Erythroblast (primary cell): ENCODE measurements around the gene TRIM58.

ENCODE experiments used
- DNase-seq, 2 experiments: peaks; one replicate each; lab custom pipeline; 2025; lab: John Stamatoyannopoulos, UW
- GATA1 ChIP-seq: IDR thresholded peaks from 2 replicates; pipeline ENCODE4 v1.6.1; 2011; ENCODE audit warnings: low read depth, mild to moderate bottlenecking, control low read depth, low read length, moderate library complexity
- POLR2A ChIP-seq: IDR thresholded peaks from 2 replicates; pipeline ENCODE4 v1.6.1; 2011; ENCODE audit warnings: mild to moderate bottlenecking, low read length

TRIM58 gene

GRCh38 chr1:247849616-247850015 is 7.4 kb upstream of the TRIM58 start:
- no peak for TF ChIP-seq GATA1
- no peak for TF ChIP-seq POLR2A

GRCh38 chr1:247854899-247855545 is 2.0 kb upstream of the TRIM58 start:
- peak; percentile 94 to 97 for DNase-seq
- TF ChIP-seq GATA1 (peak; percentile 76), POLR2A (peak; percentile 81)

More at GRCh38 chr1:247849616-247850015, 7.4 kb upstream of the TRIM58 start:
- DNase-seq: no peak

- TF ChIP-seq GATA1: no peak
- peak; percentile 46 to 63 for DNase-seq
Measured at GRCh38 chr1:247855911-247856310, 1.1 kb upstream of the TRIM58 start.

DNA sequence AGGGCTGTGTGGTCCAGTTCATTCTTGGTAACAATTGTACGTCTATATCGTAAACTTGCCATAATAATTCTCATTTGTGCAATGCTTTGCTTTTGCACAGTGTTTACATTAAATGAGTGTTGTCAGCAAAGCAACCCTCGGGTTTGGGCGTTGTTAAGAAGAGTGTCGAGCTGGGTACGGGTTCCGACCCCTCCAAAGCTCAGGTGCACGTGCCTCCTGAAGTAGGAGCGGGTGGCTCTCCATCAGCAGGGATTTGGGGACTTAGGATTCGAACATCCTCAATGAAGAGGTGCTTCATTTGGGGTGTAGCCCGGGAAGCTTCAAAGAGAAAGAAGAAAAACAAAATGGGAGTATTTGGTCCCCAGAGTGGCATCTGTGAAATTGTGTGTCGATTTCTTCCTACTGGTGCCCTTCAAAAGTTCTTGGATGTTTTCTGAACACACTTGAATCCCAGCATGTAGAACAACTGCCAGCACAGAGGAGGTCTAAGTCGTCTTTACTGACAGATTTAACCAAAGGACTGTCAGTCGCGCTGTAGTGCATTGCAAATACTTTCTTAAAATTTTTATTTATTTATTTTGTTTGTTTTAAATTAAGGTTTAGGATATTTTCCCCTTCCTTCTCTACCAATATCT is 1.1 kb downstream of the TRIM58 start:
- peak in 1 of 2 experiments; percentile 68 for DNase-seq
- TF ChIP-seq GATA1 (no peak), POLR2A (no peak)

- no peak for DNase-seq
- TF ChIP-seq POLR2A (no peak), GATA1 (no peak)
Measured at GRCh38 chr1:247862756-247863155, 5.8 kb downstream of the TRIM58 start.

GRCh38 chr1:247864644-247865043 is 7.7 kb downstream of the TRIM58 start:
- TF ChIP-seq POLR2A (no peak), GATA1 (no peak)

GRCh38 chr1:247865416-247865815 is 8.4 kb downstream of the TRIM58 start:
- DNase-seq: no peak
- TF ChIP-seq GATA1: no peak
- TF ChIP-seq POLR2A: no peak

More at GRCh38 chr1:247864644-247865043, 7.7 kb downstream of the TRIM58 start:
- DNase-seq: no peak

- TF ChIP-seq POLR2A (no peak), GATA1 (no peak)
- no peak for DNase-seq
Measured at GRCh38 chr1:247883346-247883745, 26.4 kb downstream of the TRIM58 start.

GRCh38 chr1:247884797-247885413 is 27.9 kb downstream of the TRIM58 start:
- TF ChIP-seq POLR2A (no peak), GATA1 (no peak)
- peak; percentile 11 to 40 for DNase-seq

GRCh38 chr1:247895163-247895637 is 38.2 kb downstream of the TRIM58 start, which contains the start of gene OR2W3:
Gene OR2W3 (plus strand): TSS chr1:247895587. CDS start chr1:247895587, 0 bp downstream.
- DNase-seq: no peak
- no peak for TF ChIP-seq POLR2A
- TF ChIP-seq GATA1: no peak

- TF ChIP-seq POLR2A (no peak), GATA1 (no peak)
- DNase-seq: no peak
Measured at GRCh38 chr1:247895976-247896375, 39.0 kb downstream of the TRIM58 start.

- peak in 1 of 2 experiments; percentile 31 for DNase-seq
- TF ChIP-seq POLR2A (no peak), GATA1 (no peak)
Measured at GRCh38 chr1:247904122-247904521, 47.1 kb downstream of the TRIM58 start.

DNA sequence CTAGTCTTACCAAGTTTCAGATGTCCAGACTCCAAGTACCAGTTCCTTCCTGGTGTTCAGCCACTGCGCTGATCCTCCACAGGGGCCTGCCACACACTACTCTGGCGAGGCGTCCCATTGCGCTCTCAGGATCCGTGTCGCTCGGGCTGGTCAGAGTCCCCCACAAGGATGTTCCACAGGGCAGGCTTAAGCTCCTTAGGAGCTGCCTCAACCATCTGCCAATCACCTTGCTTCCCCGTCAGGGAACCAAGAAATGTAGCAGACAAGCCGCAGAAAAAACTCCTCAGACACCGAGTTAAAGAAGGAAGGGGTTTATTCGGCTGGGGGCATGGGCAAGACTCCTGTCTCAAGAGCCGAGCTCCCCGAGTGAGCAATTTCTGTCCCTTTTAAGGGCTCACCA is 48.2 kb downstream of the TRIM58 start:
- peak; percentile 20 to 26 for DNase-seq
- no peak for TF ChIP-seq GATA1
- no peak for TF ChIP-seq POLR2A

DNA sequence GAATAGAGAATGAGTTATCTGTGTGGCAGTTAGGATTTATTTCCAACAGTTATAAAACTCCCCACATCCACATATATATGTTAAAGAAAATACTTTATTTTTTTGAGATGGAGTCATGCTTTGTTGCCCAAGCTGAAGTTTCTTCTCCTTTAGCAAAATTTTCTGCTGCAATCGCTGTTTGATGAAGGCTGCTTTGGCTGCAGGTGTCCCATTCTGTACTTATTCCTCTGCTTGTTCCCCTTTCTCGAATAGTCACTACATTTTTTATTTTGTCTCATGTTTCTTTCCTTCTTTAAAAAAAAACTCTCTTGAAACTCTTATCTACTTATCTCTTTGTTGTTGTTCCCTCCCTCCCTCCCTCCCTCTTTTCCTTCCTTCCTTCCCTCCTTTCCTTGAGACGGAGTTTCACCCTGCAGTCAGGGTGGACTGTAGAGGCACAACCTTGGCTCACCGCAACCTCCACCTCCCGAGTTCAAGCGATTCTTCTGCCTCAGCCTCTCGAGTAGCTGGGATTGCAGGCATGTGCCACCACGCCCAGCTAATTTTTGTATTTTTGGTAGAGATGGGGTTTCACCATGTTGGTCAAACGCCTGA is 49.0 kb downstream of the TRIM58 start:
- no peak for TF ChIP-seq GATA1
- no peak for TF ChIP-seq POLR2A
- DNase-seq: peak; percentile 50 to 57
